SIG-M5 treated with dmso at 0.1 percent for 504 hours (cell line): ENCODE results near the gene SORL1-AS1.

ENCODE experiments used
- DNase-seq: peaks from one replicate; lab custom pipeline; 2025; ENCODE audit not compliant: unreplicated experiment; lab: John Stamatoyannopoulos, UW

Gene SORL1-AS1

GRCh38 chr11:121476379-121477032, 23.7 kb upstream of the SORL1-AS1 start:
- DNase-seq: no peak

- DNase-seq: no peak
Measured at GRCh38 chr11:121474680-121475079, 21.9 kb upstream of the SORL1-AS1 start.

- no peak for DNase-seq
Measured at GRCh38 chr11:121473064-121473777, 20.5 kb upstream of the SORL1-AS1 start.

- no peak for DNase-seq
Measured at GRCh38 chr11:121472312-121472711, 19.5 kb upstream of the SORL1-AS1 start.

GRCh38 chr11:121471167-121471566, 18.4 kb upstream of the SORL1-AS1 start:
- no peak for DNase-seq

- no peak for DNase-seq
Measured at GRCh38 chr11:121469910-121470309, 17.1 kb upstream of the SORL1-AS1 start.

- no peak for DNase-seq
Measured at GRCh38 chr11:121467965-121468364, 15.2 kb upstream of the SORL1-AS1 start.

GRCh38 chr11:121467471-121467870, 14.7 kb upstream of the SORL1-AS1 start:
- no peak for DNase-seq

- DNase-seq: peak; percentile 42
Measured at GRCh38 chr11:121466063-121466794, 13.5 kb upstream of the SORL1-AS1 start.

- DNase-seq: no peak
Measured at GRCh38 chr11:121465709-121466062, 12.9 kb upstream of the SORL1-AS1 start.

GRCh38 chr11:121464352-121464946, 11.7 kb upstream of the SORL1-AS1 start:
- DNase-seq: no peak

- no peak for DNase-seq
Measured at GRCh38 chr11:121463689-121464335, 11.0 kb upstream of the SORL1-AS1 start.

- DNase-seq: no peak
Measured at GRCh38 chr11:121461843-121462242, 9.1 kb upstream of the SORL1-AS1 start.

- no peak for DNase-seq
Measured at GRCh38 chr11:121460941-121461514, 8.3 kb upstream of the SORL1-AS1 start.

- DNase-seq: peak; percentile 34
Measured at GRCh38 chr11:121459413-121460017, 6.7 kb upstream of the SORL1-AS1 start.

GRCh38 chr11:121458551-121458950, 5.8 kb upstream of the SORL1-AS1 start:
- DNase-seq: no peak

GRCh38 chr11:121456816-121457431, 4.2 kb upstream of the SORL1-AS1 start:
- no peak for DNase-seq

GRCh38 chr11:121456151-121456550, 3.4 kb upstream of the SORL1-AS1 start:
- no peak for DNase-seq

- no peak for DNase-seq
Measured at GRCh38 chr11:121455115-121455514, 2.3 kb upstream of the SORL1-AS1 start.
